ENCODE measurements around the gene SMC1B.

The SMC1B gene

GRCh38 chr22:45430871-45431270 lies 17.5 kb upstream of the SMC1B start:
- no peak for TF ChIP-seq CTCF (IDR thresholded peaks at IDR 0.05; ENCODE audit: insufficient read depth, low read depth, low read length, missing control alignments)
- DNase-seq (ENCODE audit: low read depth) = no peak

DNA sequence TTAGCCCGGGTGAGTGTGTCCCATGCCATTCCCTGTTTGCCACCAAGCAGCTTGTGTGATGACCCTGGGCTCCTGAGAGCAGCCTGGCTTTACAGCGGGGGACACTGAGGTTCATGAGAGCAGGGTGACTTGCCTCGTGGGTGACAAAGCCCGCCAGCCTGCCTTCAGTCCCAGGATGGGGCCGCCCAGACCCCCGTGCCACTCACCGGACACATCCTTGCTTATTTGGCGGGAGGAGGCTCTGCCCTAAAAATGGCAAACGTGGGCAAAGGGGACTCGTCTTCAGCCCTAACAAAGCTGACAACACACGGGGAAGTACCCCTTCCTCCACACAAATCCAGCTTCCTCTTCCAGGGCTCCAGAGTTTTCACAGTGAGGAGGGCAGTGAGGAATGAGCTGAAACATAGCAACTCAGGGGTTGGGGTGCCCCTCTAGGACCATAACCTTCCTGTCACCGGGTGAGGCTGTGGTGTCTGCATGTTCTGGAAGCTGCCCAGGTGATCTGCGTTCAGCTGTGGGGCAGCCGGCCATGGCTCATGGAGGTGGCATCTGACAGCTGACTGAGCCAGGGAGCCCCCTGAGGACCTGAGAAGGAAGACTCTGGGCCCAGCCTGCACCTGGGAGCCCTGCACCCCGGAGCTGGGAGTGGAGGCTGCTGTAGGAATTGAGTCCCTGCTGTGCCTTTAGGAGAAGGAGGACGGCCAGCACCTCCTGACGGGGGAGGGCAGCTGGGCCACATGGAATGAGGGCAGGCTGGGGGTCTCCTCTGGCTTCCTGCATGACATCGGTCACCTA lies 16.8 kb upstream of the SMC1B start:
- no peak overlapping the region for H3K4me3 ChIP-seq (ENCODE audit: low read depth, low read length)
- TF ChIP-seq CTCF (IDR thresholded peaks at IDR 0.05; ENCODE audit: insufficient read depth, low read depth, low read length, missing control alignments) = no peak
- DNase-seq (ENCODE audit: low read depth) = no peak

More at GRCh38 chr22:45430871-45431270, 17.5 kb upstream of the SMC1B start:
- no peak overlapping the region for H3K4me3 ChIP-seq (ENCODE audit: low read depth, low read length)

DNA sequence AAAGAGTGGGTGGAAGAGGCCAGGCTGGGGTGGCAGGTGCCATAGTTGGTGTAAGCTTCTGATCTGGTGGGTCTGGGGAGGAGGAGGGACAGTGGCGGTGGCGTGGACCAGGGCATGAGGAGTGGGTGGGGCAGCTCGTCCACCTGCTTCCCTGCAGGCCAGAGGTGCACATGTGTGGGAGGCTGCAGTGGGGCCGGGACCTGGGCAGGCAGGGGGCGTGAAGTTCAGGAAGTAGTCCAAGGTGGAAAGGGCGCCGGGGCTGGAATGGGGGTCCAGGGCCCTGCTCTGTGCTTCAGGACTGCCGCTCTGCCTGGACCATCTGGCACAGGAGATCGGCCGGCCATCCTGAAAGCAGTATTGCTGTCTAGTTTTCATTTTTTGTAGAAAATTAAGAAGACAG lies 16.0 kb upstream of the SMC1B start:
- H3K4me3 ChIP-seq (ENCODE audit: low read depth, low read length) = no peak overlapping the region
- DNase-seq (ENCODE audit: low read depth) = no peak
- TF ChIP-seq CTCF (IDR thresholded peaks at IDR 0.05; ENCODE audit: insufficient read depth, low read depth, low read length, missing control alignments) = no peak

DNA sequence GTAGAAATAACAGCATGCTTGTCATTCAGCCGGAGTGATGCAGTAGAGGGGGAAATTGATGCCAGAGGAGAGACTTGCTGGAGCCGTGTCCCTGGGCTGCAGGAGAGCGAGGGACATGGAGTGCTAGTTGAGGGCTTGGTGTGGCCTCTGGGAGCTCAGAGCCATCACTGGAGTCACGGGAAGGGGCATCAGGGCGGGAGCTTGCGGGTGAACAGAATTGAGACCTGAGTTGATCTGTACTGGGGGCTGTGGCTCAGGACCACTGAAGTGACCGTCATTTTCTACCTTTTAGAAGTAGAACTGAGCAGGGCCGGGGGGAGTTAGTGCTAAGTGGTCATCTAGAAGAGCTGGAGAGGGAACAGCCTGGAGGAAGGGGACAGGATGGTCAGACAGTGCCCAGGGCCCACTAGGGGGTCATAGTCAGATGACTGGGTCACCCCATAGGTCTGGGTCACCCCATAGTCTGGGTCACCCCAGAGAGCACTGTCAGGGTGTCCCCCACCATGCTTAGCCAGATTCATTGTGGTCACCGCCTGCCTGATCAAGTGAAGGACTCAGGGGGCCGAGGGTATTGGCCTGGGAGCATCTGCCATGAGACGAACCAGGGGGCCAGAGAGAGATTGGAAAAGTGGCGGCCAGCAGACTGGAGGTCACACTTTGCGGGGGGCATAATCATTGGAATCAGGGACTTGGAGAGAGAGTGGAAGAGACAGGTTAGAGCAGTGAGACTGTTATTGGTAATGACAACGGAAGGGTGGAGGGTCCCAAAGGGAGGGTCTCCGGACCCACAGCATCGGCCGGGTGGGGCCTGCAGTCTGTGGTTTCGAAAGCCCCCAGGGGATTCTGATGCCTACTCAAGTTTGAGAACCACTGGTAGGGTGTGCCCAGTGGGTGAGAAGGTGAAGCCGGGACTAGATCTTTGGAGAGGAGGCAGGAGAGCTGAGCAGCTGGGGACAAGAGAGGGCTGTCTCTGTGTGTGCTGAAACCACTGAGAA lies 15.3 kb upstream of the SMC1B start:
- TF ChIP-seq CTCF (IDR thresholded peaks at IDR 0.05; ENCODE audit: insufficient read depth, low read depth, low read length, missing control alignments) = no peak
- no peak overlapping the region for H3K4me3 ChIP-seq (ENCODE audit: low read depth, low read length)
- DNase-seq (ENCODE audit: low read depth) = no peak

DNA sequence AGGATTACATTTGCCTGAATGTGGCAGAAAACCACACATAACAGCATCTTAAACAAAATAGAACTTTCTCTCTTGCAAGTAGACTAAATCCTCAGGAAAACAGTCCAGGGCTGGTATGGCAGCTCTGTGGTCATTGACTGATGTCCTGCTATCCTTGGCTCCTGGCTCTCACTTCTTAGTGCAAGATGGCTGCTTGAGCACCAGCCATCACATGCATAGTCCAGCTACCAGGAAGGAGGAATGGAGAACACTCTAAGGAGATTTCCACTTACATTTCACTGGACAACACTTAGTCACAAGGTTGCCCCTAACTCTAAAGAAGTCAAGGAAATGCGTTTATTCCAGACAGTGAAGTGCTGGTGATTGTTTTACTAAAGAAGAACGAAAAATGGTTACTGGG lies 13.7 kb upstream of the SMC1B start:
- TF ChIP-seq CTCF (IDR thresholded peaks at IDR 0.05; ENCODE audit: insufficient read depth, low read depth, low read length, missing control alignments) = no peak
- DNase-seq (ENCODE audit: low read depth) = no peak
- no peak overlapping the region for H3K4me3 ChIP-seq (ENCODE audit: low read depth, low read length)

DNA sequence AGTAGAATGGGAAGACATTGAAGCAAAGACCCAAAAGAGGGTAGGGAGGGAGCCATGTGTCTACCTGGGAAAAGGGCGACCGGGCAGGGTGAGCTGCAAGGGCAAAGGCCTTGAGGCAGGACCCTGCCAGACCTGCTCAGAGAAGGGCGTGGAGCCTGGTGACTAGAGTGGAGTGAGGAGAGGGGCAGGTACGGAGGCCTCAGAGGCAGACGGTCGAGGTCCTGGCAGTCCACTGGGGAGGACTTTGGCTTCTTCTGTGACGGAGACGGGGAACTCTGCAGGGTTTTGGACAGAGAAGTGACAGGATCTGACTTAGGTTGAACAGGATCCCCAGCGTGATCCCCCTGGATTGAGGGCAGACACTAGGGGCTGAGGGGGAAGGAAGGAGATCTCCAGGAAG lies 13.0 kb upstream of the SMC1B start:
- TF ChIP-seq CTCF (IDR thresholded peaks at IDR 0.05; ENCODE audit: insufficient read depth, low read depth, low read length, missing control alignments) = no peak

More for the DNA sequence above, 13.0 kb upstream of the SMC1B start:
- H3K4me3 ChIP-seq (ENCODE audit: low read depth, low read length) = no peak overlapping the region
- no peak for DNase-seq (ENCODE audit: low read depth)
